Fibroblast of villous mesenchyme (primary cell): ENCODE data around the gene DNM2. TPM values are rescaled to one million over a fixed set of nuclear protein-coding genes. Genes with fewer than 3 reads are reported as not detected.

Experiments
- DNase-seq: peaks from one replicate; pipeline ENCODE4 v3.0.0-alpha.2; 2010; ENCODE audit warnings: low read depth
- H3K4me3 ChIP-seq: 2 replicates; pipeline ENCODE4 v1.5.1; 2011; ENCODE audit warnings: low read depth, mild to moderate bottlenecking, low read length
- total RNA-seq: library from RNA; depleted of rRNA; stranded (reverse); fragments of >200 nt; gene quantifications from 2 replicates; pipeline ENCODE4 v1.2.3, GENCODE V29; 2012
- TF ChIP-seq, protein P1 (sequence below): IDR thresholded peaks from 2 replicates; pipeline ENCODE4 v1.5.1; 2012; ENCODE audit warnings: low read depth, mild to moderate bottlenecking, low read length; ENCODE audit not compliant: insufficient read depth

Gene DNM2
- total RNA-seq, 1 donor: 101 TPM

DNA sequence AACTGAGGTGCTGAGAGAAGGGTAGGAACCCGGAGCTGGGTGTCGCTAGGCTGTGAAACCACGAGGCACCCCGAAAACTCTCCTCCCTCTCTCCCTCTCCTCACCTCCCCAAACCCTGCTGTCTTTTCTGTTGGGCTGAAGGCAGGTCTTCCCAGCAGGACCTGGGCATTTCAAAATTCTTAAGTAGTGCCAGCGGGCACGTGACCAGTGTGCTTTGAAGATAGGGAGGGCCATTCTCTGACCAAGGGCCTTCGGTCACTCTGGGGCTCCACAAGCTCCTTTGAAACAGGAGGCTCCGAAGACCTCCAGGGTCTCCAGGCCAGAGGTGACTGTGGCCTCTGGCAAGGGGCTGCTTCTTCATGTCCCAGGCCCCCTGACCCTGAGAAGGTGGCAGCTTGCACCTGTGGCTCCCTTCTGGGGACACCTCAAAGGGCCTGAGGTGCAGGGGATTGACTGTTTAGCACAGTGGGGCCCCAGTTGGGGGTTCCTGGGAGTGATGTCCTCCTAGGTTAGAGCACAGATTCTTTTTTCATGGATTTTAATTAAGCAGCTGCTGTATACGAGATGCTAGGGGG is 48.3 kb downstream of the DNM2 start:
- DNase-seq: no peak
- TF ChIP-seq, protein P1, sequence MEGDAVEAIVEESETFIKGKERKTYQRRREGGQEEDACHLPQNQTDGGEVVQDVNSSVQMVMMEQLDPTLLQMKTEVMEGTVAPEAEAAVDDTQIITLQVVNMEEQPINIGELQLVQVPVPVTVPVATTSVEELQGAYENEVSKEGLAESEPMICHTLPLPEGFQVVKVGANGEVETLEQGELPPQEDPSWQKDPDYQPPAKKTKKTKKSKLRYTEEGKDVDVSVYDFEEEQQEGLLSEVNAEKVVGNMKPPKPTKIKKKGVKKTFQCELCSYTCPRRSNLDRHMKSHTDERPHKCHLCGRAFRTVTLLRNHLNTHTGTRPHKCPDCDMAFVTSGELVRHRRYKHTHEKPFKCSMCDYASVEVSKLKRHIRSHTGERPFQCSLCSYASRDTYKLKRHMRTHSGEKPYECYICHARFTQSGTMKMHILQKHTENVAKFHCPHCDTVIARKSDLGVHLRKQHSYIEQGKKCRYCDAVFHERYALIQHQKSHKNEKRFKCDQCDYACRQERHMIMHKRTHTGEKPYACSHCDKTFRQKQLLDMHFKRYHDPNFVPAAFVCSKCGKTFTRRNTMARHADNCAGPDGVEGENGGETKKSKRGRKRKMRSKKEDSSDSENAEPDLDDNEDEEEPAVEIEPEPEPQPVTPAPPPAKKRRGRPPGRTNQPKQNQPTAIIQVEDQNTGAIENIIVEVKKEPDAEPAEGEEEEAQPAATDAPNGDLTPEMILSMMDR: no peak
- no peak overlapping the region for H3K4me3 ChIP-seq

DNA sequence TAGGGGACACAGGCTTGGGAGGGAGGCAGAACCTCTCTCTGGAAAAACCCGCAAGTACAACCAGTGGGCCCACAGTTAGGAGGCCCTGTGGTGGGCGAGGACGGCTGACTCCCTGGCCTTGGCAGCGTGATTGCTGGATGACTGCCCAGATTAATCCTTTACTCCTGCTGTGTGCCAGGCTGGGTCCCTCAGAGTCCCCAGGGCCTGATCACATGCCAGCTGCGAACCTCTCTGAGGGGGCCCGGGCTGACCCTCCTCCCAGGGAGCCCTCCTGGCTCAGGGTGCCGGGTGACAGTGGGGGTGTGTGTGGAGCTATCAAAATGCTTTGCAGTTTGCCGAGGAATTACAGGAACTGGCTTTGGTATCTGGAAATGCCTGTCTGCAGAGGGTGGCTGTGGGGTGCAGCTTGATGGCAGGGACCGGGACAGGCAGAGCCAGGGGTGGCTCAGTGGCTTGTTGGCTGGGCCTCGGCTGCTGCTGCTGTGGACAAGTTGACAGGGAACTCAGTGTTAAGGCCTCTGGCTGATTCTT is 48.9 kb downstream of the DNM2 start:
- no peak overlapping the region for H3K4me3 ChIP-seq
- TF ChIP-seq, protein P1: no peak
- DNase-seq: no peak

DNA sequence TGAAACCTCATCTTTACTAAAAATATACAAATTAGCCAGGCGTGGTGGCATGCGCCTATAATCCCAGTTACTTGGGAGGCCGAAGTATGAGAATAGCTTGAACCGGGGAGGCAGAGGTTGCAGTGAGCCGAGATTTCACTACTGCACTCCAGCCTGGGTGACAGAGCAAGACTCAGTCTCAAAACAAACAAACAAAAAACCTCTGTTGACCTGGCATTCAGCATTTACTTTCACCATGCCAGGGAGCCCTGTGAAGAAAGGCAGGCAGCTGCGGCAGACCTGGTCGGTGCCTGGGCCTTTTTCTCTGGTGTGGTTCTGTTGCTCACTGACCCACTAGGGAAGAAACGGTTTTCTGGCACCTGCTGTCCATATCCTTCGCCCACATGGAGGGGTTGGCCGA is 49.8 kb downstream of the DNM2 start:
- TF ChIP-seq, protein P1: no peak
- DNase-seq: no peak
- no peak overlapping the region for H3K4me3 ChIP-seq

DNA sequence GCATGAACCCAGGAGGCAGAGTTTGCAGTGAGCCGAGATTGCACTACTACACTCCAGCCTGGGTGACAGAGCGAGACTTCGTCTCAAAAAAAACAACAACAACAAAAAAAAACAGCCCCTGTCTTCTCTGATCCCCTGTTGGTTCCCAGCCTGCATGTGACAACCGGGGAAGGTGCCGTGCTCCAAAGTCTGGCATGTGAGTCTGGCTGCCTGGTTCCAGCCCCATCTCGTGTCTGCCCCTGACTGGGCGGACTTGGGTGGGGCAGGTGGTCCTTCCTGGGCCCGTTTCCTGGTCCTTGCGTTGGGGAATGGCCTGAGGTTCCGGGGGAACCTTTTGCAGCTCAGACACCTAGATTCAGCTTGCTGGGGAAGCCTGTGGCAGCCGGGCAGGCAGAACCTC is 50.5 kb downstream of the DNM2 start:
- H3K4me3 ChIP-seq: no peak overlapping the region
- TF ChIP-seq, protein P1: no peak
- no peak for DNase-seq

DNA sequence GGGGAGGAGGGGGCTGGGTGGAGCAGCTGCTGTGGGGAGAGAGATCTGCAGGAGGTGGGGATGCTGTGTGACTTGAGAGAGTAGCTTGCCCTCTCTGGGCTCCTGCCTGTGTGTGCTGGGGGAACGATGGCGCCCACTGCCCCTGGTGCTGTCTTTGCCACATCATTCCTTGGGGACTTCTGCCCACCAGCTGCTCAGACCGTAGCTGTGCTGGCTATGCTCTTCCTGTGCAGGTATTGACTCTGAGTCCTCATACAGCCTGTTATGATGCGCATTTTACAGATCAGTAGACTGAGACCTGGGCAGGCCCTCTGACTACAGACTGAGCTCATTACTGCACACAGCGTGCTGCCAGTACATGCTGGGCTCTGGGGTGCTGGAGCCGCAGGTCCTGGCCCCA is 51.1 kb downstream of the DNM2 start:
- TF ChIP-seq, protein P1: no peak
- no peak for DNase-seq
- no peak overlapping the region for H3K4me3 ChIP-seq

DNA sequence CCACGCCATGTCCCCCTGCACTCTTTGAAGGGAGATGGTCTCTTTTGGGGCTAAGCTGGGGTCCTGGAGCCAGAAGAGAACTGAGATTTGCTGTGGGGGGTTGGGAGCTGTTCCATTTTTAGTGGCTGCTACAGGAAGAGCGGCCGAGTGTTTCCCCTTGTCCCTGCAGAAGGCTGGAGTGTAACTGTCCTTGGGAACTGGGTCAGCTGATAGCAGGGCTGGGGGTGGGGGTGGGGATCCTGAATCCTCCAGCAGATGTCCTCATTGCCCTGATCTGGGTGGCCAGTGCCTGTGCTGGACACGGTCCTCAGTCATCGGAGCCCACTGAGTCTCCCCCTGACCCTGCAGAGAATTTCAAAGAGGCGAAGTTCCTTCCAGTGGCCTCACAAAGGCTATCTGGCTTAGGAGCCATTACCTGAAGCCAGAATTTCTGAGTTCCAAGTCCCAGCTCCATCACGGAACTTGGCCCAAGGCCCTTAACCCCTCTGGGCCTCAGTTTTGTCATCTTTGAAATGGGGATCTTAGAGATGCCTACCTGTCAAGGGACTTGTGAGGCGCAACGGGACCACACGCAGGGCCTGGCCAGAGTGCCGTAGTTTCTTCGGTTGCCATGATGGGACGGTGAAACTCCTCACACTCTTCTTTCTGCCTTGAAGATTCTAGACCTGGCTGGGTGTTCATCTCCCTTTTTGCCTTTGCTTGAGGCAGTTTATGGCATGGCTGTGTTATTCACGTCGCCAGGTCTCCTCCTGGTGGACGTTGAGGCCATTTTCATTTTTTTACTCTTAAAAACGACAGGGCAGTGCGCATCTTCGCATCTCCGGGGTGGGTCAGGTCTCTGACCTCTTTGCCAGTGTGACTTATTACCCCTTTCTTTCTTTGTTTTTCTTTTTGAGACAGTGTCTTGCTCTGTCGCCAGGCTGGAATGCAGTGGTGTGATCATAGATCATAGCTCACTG is 51.9 kb downstream of the DNM2 start:
- DNase-seq: peak; percentile 62
- TF ChIP-seq, protein P1: peak; percentile 48
- H3K4me3 ChIP-seq: no peak overlapping the region
